GM12878 (cell line): Measurements from ENCODE around the gene AMBRA1. TPM values are rescaled to one million over a fixed set of nuclear protein-coding genes. Genes with fewer than 3 reads are reported as not detected.

Experiments
- ATAC-seq: fragments of 200-7000 bp; cut with Tn5 transposase; 3 replicates; pipeline ENCODE4 v1.9.1; 2020; ENCODE audit warnings: mild to moderate bottlenecking, moderate library complexity
- BruUV-seq: library from RNA; stranded (reverse); fragments of 400-500 nt; replicated peaks from 2 replicates; lab custom pipeline; 2021; lab: Mats Ljungman, UMichigan
- CTCF ChIA-PET: fragments of 300-600 bp; sonication (Branson Sonifier 250); formaldehyde crosslinking; extraction: SDS; loops from one replicate; lab custom pipeline; 2021; ENCODE audit warnings: inconsistent platforms; lab: Yijun Ruan, JAX
- POLR2A ChIA-PET: fragments of 350-600 bp; formaldehyde crosslinking; extraction: SDS; loops from one replicate; lab custom pipeline; 2021; ENCODE audit warnings: inconsistent platforms; lab: Charles Lee
- RAD21 ChIA-PET: fragments of 300-600 bp; sonication (Branson Sonifier 250); formaldehyde crosslinking; loops from one replicate; lab custom pipeline; 2023; ENCODE audit warnings: antibody characterized with exemption; ENCODE audit not compliant: unreplicated experiment; lab: Charles Lee
- SMC1A ChIA-PET: fragments of 300-600 bp; sonication (Branson Sonifier 250); formaldehyde crosslinking; loops from one replicate; lab custom pipeline; 2023; ENCODE audit not compliant: unreplicated experiment, uncharacterized antibody; lab: Charles Lee
- DNase-seq: peaks from one replicate; pipeline ENCODE4 v3.0.0-alpha.2; 2011; ENCODE audit warnings: low read depth, low spot score
- FAIRE-seq: peaks from 3 replicates; lab custom pipeline; 2011; peaks lifted over from hg19 to GRCh38; lab: Jason Lieb, UNC
- H2AFZ ChIP-seq: 2 replicates; pipeline ENCODE4 v1.6.0; 2011; ENCODE audit warnings: low read depth, low read length, control low read depth; ENCODE audit not compliant: control insufficient read depth
- H3K27ac ChIP-seq: 2 replicates; pipeline ENCODE4 v1.5.1; 2011; ENCODE audit warnings: control low read depth; ENCODE audit not compliant: control insufficient read depth, insufficient read depth
- H3K27me3 ChIP-seq, 2 experiments: replicated peaks in 1 of 2; 2 replicates each; pipeline versions ENCODE4 v1.6.0 to v1.6.1; 2011; ENCODE audit warnings: low read length in 1 of 2; ENCODE audit not compliant: control insufficient read depth in 2 of 2, insufficient read depth in 2 of 2
- H3K36me3 ChIP-seq, 2 experiments: 2 replicates each; pipeline ENCODE4 v1.5.1; 2011; ENCODE audit warnings: low read length in 1 of 2; ENCODE audit not compliant: control insufficient read depth in 2 of 2, insufficient read depth in 2 of 2
- H3K4me1 ChIP-seq: 2 replicates; pipeline ENCODE4 v1.6.1; 2011; ENCODE audit warnings: mild to moderate bottlenecking, low read length, moderate library complexity, mixed read lengths; ENCODE audit not compliant: control insufficient read depth, insufficient read depth
- H3K4me2 ChIP-seq: 2 replicates; pipeline ENCODE4 v1.6.0; 2011; ENCODE audit warnings: control low read depth; ENCODE audit not compliant: control insufficient read depth, insufficient read depth
- H3K4me3 ChIP-seq: fragments of 200-600 bp; sonication (generic); 2 replicates; pipeline ENCODE4 v1.5.1; 2016
- H3K79me2 ChIP-seq: 2 replicates; pipeline ENCODE4 v1.6.0; 2011; ENCODE audit warnings: low read length; ENCODE audit not compliant: control insufficient read depth, insufficient read depth
- H3K9ac ChIP-seq: 2 replicates; pipeline ENCODE4 v1.8.0; 2011; ENCODE audit warnings: low read length, control low read depth, mixed read lengths; ENCODE audit not compliant: control insufficient read depth, insufficient read depth
- H3K9me3 ChIP-seq: replicated peaks from 3 replicates; pipeline ENCODE4 v1.5.1; 2011; ENCODE audit warnings: mild to moderate bottlenecking, low read length; ENCODE audit not compliant: control insufficient read depth, insufficient read depth
- H4K20me1 ChIP-seq: 2 replicates; pipeline ENCODE4 v1.6.0; 2011; ENCODE audit not compliant: control insufficient read depth, insufficient read depth
- BHLHE40 ChIP-seq, 2 experiments: fragments of 450-650 bp in 1 of 2; IDR thresholded peaks; 2 replicates each; pipeline ENCODE4 v1.6.1; 2011 to 2017; ENCODE audit warnings: low read depth in 2 of 2, borderline replicate concordance in 1 of 2, improper control_type of control experiment in 1 of 2, low read length in 1 of 2, mild to moderate bottlenecking in 1 of 2
- CBX3 ChIP-seq: fragments of 200-600 bp; sonication (generic); IDR thresholded peaks from 2 replicates; pipeline ENCODE4 v1.6.1; 2016; ENCODE audit warnings: low read depth, borderline replicate concordance
- JUND ChIP-seq: IDR thresholded peaks from 2 replicates; pipeline ENCODE4 v1.6.1; 2012; ENCODE audit warnings: low read depth, mild to moderate bottlenecking, low read length, improper control_type of control experiment, moderate library complexity
- KLF5 ChIP-seq: fragments of 450-650 bp; IDR thresholded peaks from 2 replicates; pipeline ENCODE4 v1.6.1; 2014; ENCODE audit warnings: mild to moderate bottlenecking; ENCODE audit not compliant: partially characterized antibody
- NBN ChIP-seq: fragments of 450-650 bp; IDR thresholded peaks from 2 replicates; pipeline ENCODE4 v1.6.1; 2016
- RELB ChIP-seq: fragments of 450-650 bp; IDR thresholded peaks from 2 replicates; pipeline ENCODE4 v1.6.1; 2017; ENCODE audit warnings: low read depth, mild to moderate bottlenecking, moderate library complexity
- RFX5 ChIP-seq: IDR thresholded peaks from 2 replicates; pipeline ENCODE4 v1.6.1; 2011; ENCODE audit warnings: low read depth, low read length, improper control_type of control experiment
- SUZ12 ChIP-seq: fragments of 200-600 bp; sonication (generic); IDR thresholded peaks from one replicate; pipeline ENCODE4 v1.6.1; 2018; ENCODE audit warnings: antibody characterized with exemption, mild to moderate bottlenecking; ENCODE audit not compliant: unreplicated experiment
- WRNIP1 ChIP-seq: IDR thresholded peaks from 2 replicates; pipeline ENCODE4 v1.6.1; 2011; ENCODE audit warnings: low read depth, low read length, improper control_type of control experiment, borderline replicate concordance
- ZBED1 ChIP-seq: IDR thresholded peaks from 2 replicates; pipeline ENCODE4 v1.6.1; 2016; ENCODE audit warnings: borderline replicate concordance
- ZNF622 ChIP-seq: fragments of 450-650 bp; IDR thresholded peaks from 2 replicates; pipeline ENCODE4 v1.6.1; 2017; ENCODE audit warnings: mild to moderate bottlenecking, inconsistent platforms
- WGBS: methylation state at CpG from one replicate; pipeline ENCODE4 v1.1.6; 2016; ENCODE audit warnings: low lambda C conversion rate; ENCODE audit not compliant: insufficient replicate concordance, insufficient coverage; ENCODE audit errors: missing lambda C conversion rate; 5-methylcytosine and 5-hydroxymethylcytosine counted together
- in situ Hi-C: fragments of 300-500 bp; cut with MboI; formaldehyde crosslinking; loops from 9 replicates; pipeline ENCODE4 v1.14.3; 2018; ENCODE audit warnings: mixed read lengths
- intact Hi-C: fragments of 100-400 bp; cut with micrococcal nuclease; formaldehyde crosslinking; loops from one replicate; pipeline ENCODE4 v1.14.2; 2022; ENCODE audit not compliant: unreplicated experiment
- polyA plus RNA-seq, 11 experiments: library from polyadenylated mRNA; depleted of rRNA in 4 of 11; unstranded in 6 of 11; stranded (reverse) in 5 of 11; fragments of >200 nt; fragmentation: Nextera tagmentation in 4 of 11; fragmentation: Illumina TruSeq in 1 of 11; extraction: Ambion mirVana in 4 of 11; extraction: Trizol in 1 of 11; gene quantifications; 1 replicate in 1 of 11; 2 replicates in 10 of 11; pipeline versions ENCODE4 v1.2.1 to v1.2.3, GENCODE V29; 2011 to 2016; ENCODE audit warnings: inconsistent platforms in 2 of 11, missing spikeins in 2 of 11, low read depth in 1 of 11
- total RNA-seq, 4 experiments: library from RNA; depleted of rRNA in 3 of 4; stranded (reverse); fragments of >200 nt in 3 of 4; fragmentation: Illumina TruSeq in 1 of 4; extraction: Trizol in 1 of 4; gene quantifications; 2 replicates each; pipeline versions ENCODE4 v1.2.1 to v1.2.3, GENCODE V29; 2013 to 2021
- TF ChIP-seq, protein P1 (sequence below): fragments of 450-650 bp; IDR thresholded peaks from 2 replicates; pipeline ENCODE4 v1.6.1; 2017; ENCODE audit warnings: mild to moderate bottlenecking, moderate library complexity
- TF ChIP-seq, protein P2 (sequence below): fragments of 450-650 bp; IDR thresholded peaks from 2 replicates; pipeline ENCODE4 v1.6.1; 2016; ENCODE audit warnings: mild to moderate bottlenecking
- TF ChIP-seq, protein P3 (sequence below): fragments of 450-650 bp; IDR thresholded peaks from 2 replicates; pipeline ENCODE4 v1.6.1; 2016; ENCODE audit warnings: mild to moderate bottlenecking, moderate library complexity, borderline replicate concordance

Gene AMBRA1
- total and polyA plus RNA-seq, 10 of the 15 experiments (the other 5 are each of a cell fraction or from before 2014, with no cell fraction given) = 0.57 to 34.3 (median 13.7) TPM

- Histone ChIP-seq H3K36me3 (peaks cover 22 to 23% of the 10 kb centered on the region in 2 experiments), H3K27ac (no peak overlapping the region), H3K79me2 (no peaks in the 10 kb centered on the region)
- 41% methylated on average over 1 of the region's 1 CpG for WGBS
- ChIA-PET POLR2A (interaction anchor here (0.6 kb wide), 1 partner anchor 74 kb away, joined by 3 read pairs; the partner anchor contains the start of gene ATG13), CTCF (interaction anchor here (1.0 to 2.5 kb wide), 3 partner anchors 14 to 68 kb away, joined by 3 to 11 read pairs (median 3); no protein-coding TSS in a partner anchor), RAD21 (no interaction called here)
- in situ Hi-C loops = no loop called here
- intact Hi-C loops = no loop called here
- TF ChIP-seq BHLHE40 (IDR thresholded peaks at IDR 0.05; ENCODE audit: borderline replicate concordance in 1 of 2, low read depth in 2 of 2, low read length in 1 of 2) (no peak), CBX3 (no peak), WRNIP1 (no peak), RELB (no peak), SUZ12 (no peak), KLF5 (no peak), ZBED1 (no peak), NBN (no peak), ZNF622 (no peak), RFX5 (no peak), JUND (no peak)
- TF ChIP-seq, protein P1, sequence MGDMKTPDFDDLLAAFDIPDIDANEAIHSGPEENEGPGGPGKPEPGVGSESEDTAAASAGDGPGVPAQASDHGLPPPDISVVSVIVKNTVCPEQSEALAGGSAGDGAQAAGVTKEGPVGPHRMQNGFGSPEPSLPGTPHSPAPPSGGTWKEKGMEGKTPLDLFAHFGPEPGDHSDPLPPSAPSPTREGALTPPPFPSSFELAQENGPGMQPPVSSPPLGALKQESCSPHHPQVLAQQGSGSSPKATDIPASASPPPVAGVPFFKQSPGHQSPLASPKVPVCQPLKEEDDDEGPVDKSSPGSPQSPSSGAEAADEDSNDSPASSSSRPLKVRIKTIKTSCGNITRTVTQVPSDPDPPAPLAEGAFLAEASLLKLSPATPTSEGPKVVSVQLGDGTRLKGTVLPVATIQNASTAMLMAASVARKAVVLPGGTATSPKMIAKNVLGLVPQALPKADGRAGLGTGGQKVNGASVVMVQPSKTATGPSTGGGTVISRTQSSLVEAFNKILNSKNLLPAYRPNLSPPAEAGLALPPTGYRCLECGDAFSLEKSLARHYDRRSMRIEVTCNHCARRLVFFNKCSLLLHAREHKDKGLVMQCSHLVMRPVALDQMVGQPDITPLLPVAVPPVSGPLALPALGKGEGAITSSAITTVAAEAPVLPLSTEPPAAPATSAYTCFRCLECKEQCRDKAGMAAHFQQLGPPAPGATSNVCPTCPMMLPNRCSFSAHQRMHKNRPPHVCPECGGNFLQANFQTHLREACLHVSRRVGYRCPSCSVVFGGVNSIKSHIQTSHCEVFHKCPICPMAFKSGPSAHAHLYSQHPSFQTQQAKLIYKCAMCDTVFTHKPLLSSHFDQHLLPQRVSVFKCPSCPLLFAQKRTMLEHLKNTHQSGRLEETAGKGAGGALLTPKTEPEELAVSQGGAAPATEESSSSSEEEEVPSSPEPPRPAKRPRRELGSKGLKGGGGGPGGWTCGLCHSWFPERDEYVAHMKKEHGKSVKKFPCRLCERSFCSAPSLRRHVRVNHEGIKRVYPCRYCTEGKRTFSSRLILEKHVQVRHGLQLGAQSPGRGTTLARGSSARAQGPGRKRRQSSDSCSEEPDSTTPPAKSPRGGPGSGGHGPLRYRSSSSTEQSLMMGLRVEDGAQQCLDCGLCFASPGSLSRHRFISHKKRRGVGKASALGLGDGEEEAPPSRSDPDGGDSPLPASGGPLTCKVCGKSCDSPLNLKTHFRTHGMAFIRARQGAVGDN = no peak
- TF ChIP-seq, protein P2, sequence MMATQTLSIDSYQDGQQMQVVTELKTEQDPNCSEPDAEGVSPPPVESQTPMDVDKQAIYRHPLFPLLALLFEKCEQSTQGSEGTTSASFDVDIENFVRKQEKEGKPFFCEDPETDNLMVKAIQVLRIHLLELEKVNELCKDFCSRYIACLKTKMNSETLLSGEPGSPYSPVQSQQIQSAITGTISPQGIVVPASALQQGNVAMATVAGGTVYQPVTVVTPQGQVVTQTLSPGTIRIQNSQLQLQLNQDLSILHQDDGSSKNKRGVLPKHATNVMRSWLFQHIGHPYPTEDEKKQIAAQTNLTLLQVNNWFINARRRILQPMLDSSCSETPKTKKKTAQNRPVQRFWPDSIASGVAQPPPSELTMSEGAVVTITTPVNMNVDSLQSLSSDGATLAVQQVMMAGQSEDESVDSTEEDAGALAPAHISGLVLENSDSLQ = no peak
- TF ChIP-seq, protein P3, sequence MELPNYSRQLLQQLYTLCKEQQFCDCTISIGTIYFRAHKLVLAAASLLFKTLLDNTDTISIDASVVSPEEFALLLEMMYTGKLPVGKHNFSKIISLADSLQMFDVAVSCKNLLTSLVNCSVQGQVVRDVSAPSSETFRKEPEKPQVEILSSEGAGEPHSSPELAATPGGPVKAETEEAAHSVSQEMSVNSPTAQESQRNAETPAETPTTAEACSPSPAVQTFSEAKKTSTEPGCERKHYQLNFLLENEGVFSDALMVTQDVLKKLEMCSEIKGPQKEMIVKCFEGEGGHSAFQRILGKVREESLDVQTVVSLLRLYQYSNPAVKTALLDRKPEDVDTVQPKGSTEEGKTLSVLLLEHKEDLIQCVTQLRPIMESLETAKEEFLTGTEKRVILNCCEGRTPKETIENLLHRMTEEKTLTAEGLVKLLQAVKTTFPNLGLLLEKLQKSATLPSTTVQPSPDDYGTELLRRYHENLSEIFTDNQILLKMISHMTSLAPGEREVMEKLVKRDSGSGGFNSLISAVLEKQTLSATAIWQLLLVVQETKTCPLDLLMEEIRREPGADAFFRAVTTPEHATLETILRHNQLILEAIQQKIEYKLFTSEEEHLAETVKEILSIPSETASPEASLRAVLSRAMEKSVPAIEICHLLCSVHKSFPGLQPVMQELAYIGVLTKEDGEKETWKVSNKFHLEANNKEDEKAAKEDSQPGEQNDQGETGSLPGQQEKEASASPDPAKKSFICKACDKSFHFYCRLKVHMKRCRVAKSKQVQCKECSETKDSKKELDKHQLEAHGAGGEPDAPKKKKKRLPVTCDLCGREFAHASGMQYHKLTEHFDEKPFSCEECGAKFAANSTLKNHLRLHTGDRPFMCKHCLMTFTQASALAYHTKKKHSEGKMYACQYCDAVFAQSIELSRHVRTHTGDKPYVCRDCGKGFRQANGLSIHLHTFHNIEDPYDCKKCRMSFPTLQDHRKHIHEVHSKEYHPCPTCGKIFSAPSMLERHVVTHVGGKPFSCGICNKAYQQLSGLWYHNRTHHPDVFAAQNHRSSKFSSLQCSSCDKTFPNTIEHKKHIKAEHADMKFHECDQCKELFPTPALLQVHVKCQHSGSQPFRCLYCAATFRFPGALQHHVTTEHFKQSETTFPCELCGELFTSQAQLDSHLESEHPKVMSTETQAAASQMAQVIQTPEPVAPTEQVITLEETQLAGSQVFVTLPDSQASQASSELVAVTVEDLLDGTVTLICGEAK = no peak
- TF ChIP-seq, all 136 proteins: peak for 0
- Histone ChIP-seq H3K4me3 (no peak overlapping the region), H4K20me1 (no peaks in the 10 kb centered on the region), H3K9ac (no peak overlapping the region), H3K9me3 (no peaks in the 10 kb centered on the region), H2AFZ (no peak overlapping the region), H3K4me2 (no peak overlapping the region), H3K27me3 (no peaks in the 10 kb centered on the region), H3K4me1 (no peaks in the 10 kb centered on the region)
- DNase-seq (no peak), FAIRE-seq (no peak), ATAC-seq (no peak)
- BruUV-seq = no TSS peak
- SMC1A ChIA-PET = interaction anchor here (0.9 to 1.5 kb wide), 3 partner anchors 17 to 154 kb away, joined by 3 to 4 read pairs (median 4); no protein-coding TSS in a partner anchor
Observed at GRCh38 chr11:46543564-46543963, 50.3 kb downstream of the AMBRA1 start.
